HepG2 (cell line): ENCODE data around the gene BATF2. TPM values are rescaled to one million over a fixed set of nuclear protein-coding genes. Genes with fewer than 3 reads are reported as not detected.

ENCODE experiments used
- ADNP ChIP-seq: sonication (generic); formaldehyde crosslinking; IDR thresholded peaks from 2 replicates; pipeline ENCODE4 v1.4.0; 2020; ENCODE audit warnings: missing genetic modification reagents
- ARNT2 ChIP-seq: sonication (generic); formaldehyde crosslinking; IDR thresholded peaks from 2 replicates; pipeline ENCODE4 v1.8.0; 2022; ENCODE audit warnings: mild to moderate bottlenecking, low read depth, missing genetic modification reagents, moderate library complexity
- CHCHD3 ChIP-seq: sonication (generic); formaldehyde crosslinking; IDR thresholded peaks from 2 replicates; pipeline ENCODE4 v1.8.0; 2022; ENCODE audit warnings: mild to moderate bottlenecking, missing genetic modification reagents, moderate library complexity
- ELF1 ChIP-seq: sonication (generic); formaldehyde crosslinking; IDR thresholded peaks from 2 replicates; pipeline ENCODE4 v1.4.0; 2020; ENCODE audit warnings: missing genetic modification reagents
- ESRRA ChIP-seq: sonication (generic); formaldehyde crosslinking; IDR thresholded peaks from 2 replicates; pipeline ENCODE4 v1.5.1; 2020; ENCODE audit warnings: mild to moderate bottlenecking, low read depth, missing genetic modification reagents
- KDM1A ChIP-seq: IDR thresholded peaks from 2 replicates; pipeline ENCODE4 v1.6.1; 2016; ENCODE audit warnings: missing compliant biosample characterization
- KDM3A ChIP-seq: IDR thresholded peaks from 2 replicates; pipeline ENCODE4 v1.6.1; 2018; ENCODE audit warnings: low read depth, missing compliant biosample characterization
- MATR3 ChIP-seq: sonication (generic); formaldehyde crosslinking; IDR thresholded peaks from 2 replicates; pipeline ENCODE4 v1.4.0; 2020; ENCODE audit warnings: missing genetic modification reagents
- MED13 ChIP-seq: sonication (generic); formaldehyde crosslinking; IDR thresholded peaks from 2 replicates; pipeline ENCODE4 v1.5.0; 2020; ENCODE audit warnings: missing genetic modification reagents
- MEIS2 ChIP-seq: sonication (generic); formaldehyde crosslinking; IDR thresholded peaks from 2 replicates; pipeline ENCODE4 v1.9.0; 2021; ENCODE audit warnings: mild to moderate bottlenecking, missing genetic modification reagents
- MTA3 ChIP-seq: sonication (generic); formaldehyde crosslinking; IDR thresholded peaks from 2 replicates; pipeline ENCODE4 v1.4.0; 2020; ENCODE audit warnings: missing genetic modification reagents
- PITX1 ChIP-seq: sonication (generic); formaldehyde crosslinking; IDR thresholded peaks from 2 replicates; pipeline ENCODE4 v1.5.1; 2020; ENCODE audit warnings: mild to moderate bottlenecking, missing genetic modification reagents
- RFX5 ChIP-seq: IDR thresholded peaks from 2 replicates; pipeline ENCODE4 v1.6.1; 2011; ENCODE audit warnings: low read depth, low read length, improper control_type of control experiment
- SOX6 ChIP-seq, 2 experiments: fragments of 450-650 bp in 1 of 2; sonication (generic) in 1 of 2; formaldehyde crosslinking in 1 of 2; IDR thresholded peaks; 2 replicates each; pipeline versions ENCODE4 v1.4.0 to v1.6.1; 2017 to 2020; ENCODE audit warnings: antibody characterized with exemption in 1 of 2, mild to moderate bottlenecking in 1 of 2, missing genetic modification reagents in 1 of 2
- SP5 ChIP-seq: IDR thresholded peaks from 2 replicates; pipeline ENCODE4 v1.6.1; 2016; ENCODE audit warnings: low read depth, borderline replicate concordance
- ZKSCAN5 ChIP-seq: sonication (generic); formaldehyde crosslinking; IDR thresholded peaks from 2 replicates; pipeline ENCODE4 v1.5.1; 2020; ENCODE audit warnings: mild to moderate bottlenecking, missing genetic modification reagents
- ZNF292 ChIP-seq: sonication (generic); formaldehyde crosslinking; IDR thresholded peaks from 2 replicates; pipeline ENCODE4 v1.8.1; 2022; ENCODE audit warnings: mild to moderate bottlenecking, low read depth, missing genetic modification reagents, borderline replicate concordance
- ZNF510 ChIP-seq: sonication (generic); formaldehyde crosslinking; IDR thresholded peaks from 2 replicates; pipeline ENCODE4 v1.4.0; 2020; ENCODE audit warnings: low read depth, mild to moderate bottlenecking, missing genetic modification reagents
- ZNF672 ChIP-seq: sonication (generic); formaldehyde crosslinking; IDR thresholded peaks from 2 replicates; pipeline ENCODE4 v1.8.1; 2022; ENCODE audit warnings: missing genetic modification reagents
- polyA plus RNA-seq, 8 experiments: library from polyadenylated mRNA; depleted of rRNA in 3 of 8; stranded (reverse) in 7 of 8; unstranded in 1 of 8; fragments of >200 nt; fragmentation: Illumina TruSeq in 4 of 8; extraction: Trizol in 4 of 8; gene quantifications; 2 replicates each; pipeline versions ENCODE4 v1.2.1 to v1.2.3, GENCODE V29; 2011 to 2016; ENCODE audit warnings: low read depth in 4 of 8, missing spikeins in 1 of 8, mixed read lengths in 1 of 8; ENCODE audit not compliant: insufficient read depth in 1 of 8
- total RNA-seq, 5 experiments: library from RNA; depleted of rRNA; stranded (reverse); fragments of >200 nt; fragmentation: Illumina TruSeq; extraction: Trizol; gene quantifications; 2 replicates each; pipeline ENCODE4 v1.2.3, GENCODE V29; 2016; ENCODE audit warnings: low read depth in 1 of 5
- TF ChIP-seq, protein P1 (sequence below): sonication (generic); formaldehyde crosslinking; IDR thresholded peaks from 2 replicates; pipeline ENCODE4 v1.5.1; 2020; ENCODE audit warnings: mild to moderate bottlenecking, missing genetic modification reagents, borderline replicate concordance
- TF ChIP-seq, protein P2 (sequence below): sonication (generic); formaldehyde crosslinking; IDR thresholded peaks from 2 replicates; pipeline ENCODE4 v1.8.0; 2022; ENCODE audit warnings: missing genetic modification reagents, mild to moderate bottlenecking, inconsistent platforms, borderline replicate concordance
- TF ChIP-seq, protein P3 (sequence below): IDR thresholded peaks from 2 replicates; pipeline ENCODE4 v1.6.1; 2016; ENCODE audit warnings: low read depth, control low read depth

BATF2 gene
- total and polyA plus RNA-seq, 2 of the 13 experiments (the other 11 are each of a cell fraction or from before 2014, with no cell fraction given) = 2.8 to 3.9 TPM

DNA sequence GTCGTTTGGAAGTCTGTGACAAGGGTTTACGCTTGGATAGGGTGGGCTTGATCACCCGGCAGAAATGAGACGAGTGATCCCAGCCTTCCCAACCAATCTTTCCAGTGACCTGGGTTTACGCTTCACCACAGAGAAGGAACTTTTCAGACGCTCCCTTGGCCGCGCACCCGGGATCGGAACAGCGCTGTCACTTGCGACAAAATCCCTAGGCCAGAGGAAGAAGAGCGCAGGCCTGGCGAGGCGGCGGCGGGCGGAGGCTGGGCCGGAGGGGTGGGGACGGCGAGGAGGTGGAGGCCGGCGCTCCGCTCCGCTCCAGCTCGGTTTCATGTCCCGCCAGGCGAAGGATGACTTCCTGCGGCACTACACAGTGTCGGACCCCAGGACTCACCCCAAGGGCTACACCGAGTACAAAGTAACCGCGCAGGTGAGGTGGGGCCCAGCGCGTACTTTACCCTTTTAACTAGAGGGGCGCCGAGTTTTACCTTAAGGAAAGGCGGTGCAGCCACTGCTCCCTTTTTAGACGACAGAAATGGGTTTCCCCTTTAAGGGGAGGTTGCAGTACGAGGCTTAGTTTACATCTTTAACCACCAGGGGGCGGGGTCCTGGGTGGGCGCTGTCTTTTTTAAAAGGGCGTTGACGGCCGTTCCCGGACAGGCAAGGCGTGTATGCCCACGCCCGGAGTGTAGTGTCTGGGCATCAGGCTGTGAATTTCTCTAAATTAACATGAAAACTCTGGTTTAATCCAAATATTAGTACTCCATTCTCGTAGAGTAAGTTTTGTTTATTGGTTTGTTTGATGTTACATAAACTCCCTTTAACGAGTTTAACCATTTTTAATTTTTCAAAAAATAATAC, 30.7 kb upstream of the BATF2 start, which contains the start of gene SNX15 (continued):
- TF ChIP-seq, protein P1, sequence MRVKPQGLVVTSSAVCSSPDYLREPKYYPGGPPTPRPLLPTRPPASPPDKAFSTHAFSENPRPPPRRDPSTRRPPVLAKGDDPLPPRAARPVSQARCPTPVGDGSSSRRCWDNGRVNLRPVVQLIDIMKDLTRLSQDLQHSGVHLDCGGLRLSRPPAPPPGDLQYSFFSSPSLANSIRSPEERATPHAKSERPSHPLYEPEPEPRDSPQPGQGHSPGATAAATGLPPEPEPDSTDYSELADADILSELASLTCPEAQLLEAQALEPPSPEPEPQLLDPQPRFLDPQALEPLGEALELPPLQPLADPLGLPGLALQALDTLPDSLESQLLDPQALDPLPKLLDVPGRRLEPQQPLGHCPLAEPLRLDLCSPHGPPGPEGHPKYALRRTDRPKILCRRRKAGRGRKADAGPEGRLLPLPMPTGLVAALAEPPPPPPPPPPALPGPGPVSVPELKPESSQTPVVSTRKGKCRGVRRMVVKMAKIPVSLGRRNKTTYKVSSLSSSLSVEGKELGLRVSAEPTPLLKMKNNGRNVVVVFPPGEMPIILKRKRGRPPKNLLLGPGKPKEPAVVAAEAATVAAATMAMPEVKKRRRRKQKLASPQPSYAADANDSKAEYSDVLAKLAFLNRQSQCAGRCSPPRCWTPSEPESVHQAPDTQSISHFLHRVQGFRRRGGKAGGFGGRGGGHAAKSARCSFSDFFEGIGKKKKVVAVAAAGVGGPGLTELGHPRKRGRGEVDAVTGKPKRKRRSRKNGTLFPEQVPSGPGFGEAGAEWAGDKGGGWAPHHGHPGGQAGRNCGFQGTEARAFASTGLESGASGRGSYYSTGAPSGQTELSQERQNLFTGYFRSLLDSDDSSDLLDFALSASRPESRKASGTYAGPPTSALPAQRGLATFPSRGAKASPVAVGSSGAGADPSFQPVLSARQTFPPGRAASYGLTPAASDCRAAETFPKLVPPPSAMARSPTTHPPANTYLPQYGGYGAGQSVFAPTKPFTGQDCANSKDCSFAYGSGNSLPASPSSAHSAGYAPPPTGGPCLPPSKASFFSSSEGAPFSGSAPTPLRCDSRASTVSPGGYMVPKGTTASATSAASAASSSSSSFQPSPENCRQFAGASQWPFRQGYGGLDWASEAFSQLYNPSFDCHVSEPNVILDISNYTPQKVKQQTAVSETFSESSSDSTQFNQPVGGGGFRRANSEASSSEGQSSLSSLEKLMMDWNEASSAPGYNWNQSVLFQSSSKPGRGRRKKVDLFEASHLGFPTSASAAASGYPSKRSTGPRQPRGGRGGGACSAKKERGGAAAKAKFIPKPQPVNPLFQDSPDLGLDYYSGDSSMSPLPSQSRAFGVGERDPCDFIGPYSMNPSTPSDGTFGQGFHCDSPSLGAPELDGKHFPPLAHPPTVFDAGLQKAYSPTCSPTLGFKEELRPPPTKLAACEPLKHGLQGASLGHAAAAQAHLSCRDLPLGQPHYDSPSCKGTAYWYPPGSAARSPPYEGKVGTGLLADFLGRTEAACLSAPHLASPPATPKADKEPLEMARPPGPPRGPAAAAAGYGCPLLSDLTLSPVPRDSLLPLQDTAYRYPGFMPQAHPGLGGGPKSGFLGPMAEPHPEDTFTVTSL = no peak
- TF ChIP-seq ELF1 (peak; percentile 51; the same call in 1 of the 2 replicates), MATR3 (CRISPR knock-in tag) (no peak), PITX1 (no peak; the same call in 1 of the 2 replicates), SP5 (CRISPR knock-in tag) (peak; percentile 56), SOX6 (IDR thresholded peaks at IDR 0.05) (no peak), SOX6 (CRISPR knock-in tag; IDR thresholded peaks at IDR 0.05) (peak; percentile 61), MED13 (CRISPR knock-in tag) (no peak), ZKSCAN5 (no peak), ESRRA (CRISPR knock-in tag) (peak; percentile 62; the same call in 1 of the 2 replicates), ZNF292 (CRISPR knock-in tag) (no peak), KDM1A (CRISPR knock-in tag) (no peak), ZNF672 (CRISPR knock-in tag) (no peak), ARNT2 (peak; percentile 73; the same call in 1 of the 2 replicates), ZNF510 (no peak; the same call in 1 of the 2 replicates), RFX5 (no peak), MTA3 (CRISPR knock-in tag) (no peak), ADNP (CRISPR knock-in tag) (no peak), CHCHD3 (CRISPR knock-in tag) (no peak), KDM3A (CRISPR knock-in tag) (peak; percentile 15; the same call in 1 of the 2 replicates), MEIS2 (CRISPR knock-in tag) (no peak)
- TF ChIP-seq, protein P2, sequence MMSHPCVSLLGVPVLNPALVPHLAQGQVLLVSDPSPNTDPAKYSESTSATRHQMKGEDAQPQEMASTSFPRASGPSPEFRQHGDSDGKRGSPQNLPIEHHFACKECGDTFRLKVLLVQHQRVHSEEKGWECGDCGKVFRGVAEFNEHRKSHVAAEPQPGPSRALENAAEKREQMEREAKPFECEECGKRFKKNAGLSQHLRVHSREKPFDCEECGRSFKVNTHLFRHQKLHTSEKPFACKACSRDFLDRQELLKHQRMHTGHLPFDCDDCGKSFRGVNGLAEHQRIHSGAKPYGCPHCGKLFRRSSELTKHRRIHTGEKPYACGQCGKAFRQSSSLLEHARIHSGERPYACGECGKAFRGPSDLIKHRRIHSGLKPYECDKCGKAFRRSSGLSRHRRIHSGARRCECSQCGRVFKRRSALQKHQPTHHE = no peak; the same call in 1 of the 2 replicates
- TF ChIP-seq, protein P3, sequence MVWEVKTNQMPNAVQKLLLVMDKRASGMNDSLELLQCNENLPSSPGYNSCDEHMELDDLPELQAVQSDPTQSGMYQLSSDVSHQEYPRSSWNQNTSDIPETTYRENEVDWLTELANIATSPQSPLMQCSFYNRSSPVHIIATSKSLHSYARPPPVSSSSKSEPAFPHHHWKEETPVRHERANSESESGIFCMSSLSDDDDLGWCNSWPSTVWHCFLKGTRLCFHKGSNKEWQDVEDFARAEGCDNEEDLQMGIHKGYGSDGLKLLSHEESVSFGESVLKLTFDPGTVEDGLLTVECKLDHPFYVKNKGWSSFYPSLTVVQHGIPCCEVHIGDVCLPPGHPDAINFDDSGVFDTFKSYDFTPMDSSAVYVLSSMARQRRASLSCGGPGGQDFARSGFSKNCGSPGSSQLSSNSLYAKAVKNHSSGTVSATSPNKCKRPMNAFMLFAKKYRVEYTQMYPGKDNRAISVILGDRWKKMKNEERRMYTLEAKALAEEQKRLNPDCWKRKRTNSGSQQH (CRISPR knock-in tag) = 0 out of 2 replicates have a peak, but pooled peaks have one; percentile 26
